ENCODE data around the gene HIGD1B. TPM values are rescaled to one million over a fixed set of nuclear protein-coding genes. Genes with fewer than 3 reads are reported as not detected.

HIGD1B gene
- total and polyA plus RNA-seq, 10 of the 15 experiments (the other 5 are each of a cell fraction or from before 2014, with no cell fraction given), result 1.0 TPM; not detected in 9

GRCh38 chr17:44846206-44846605, 1.5 kb upstream of the HIGD1B start:
- in situ Hi-C loops (cut with MboI), result no loop called here
- POLR2A ChIA-PET, result no interaction called here
- TF ChIP-seq SKIL (IDR thresholded peaks at IDR 0.05; ENCODE audit: low read depth, poor library complexity, severe bottlenecking) (no peak), JUND (IDR thresholded peaks at IDR 0.05; ENCODE audit: low read depth, low read length) (no peak), EED (IDR thresholded peaks at IDR 0.05; ENCODE audit: low read depth) (no peak), CREM (IDR thresholded peaks at IDR 0.05; ENCODE audit: low read depth) (no peak), POLR2AphosphoS5 (IDR thresholded peaks at IDR 0.05; ENCODE audit: low read length) (no peak), ZBTB4 (CRISPR knock-in tag; IDR thresholded peaks at IDR 0.05) (no peak), RAD51 (IDR thresholded peaks at IDR 0.05) (no peak), IRF3 (IDR thresholded peaks at IDR 0.05) (no peak), TARDBP (IDR thresholded peaks at IDR 0.05; ENCODE audit: borderline replicate concordance) (no peak), CEBPZ (IDR thresholded peaks at IDR 0.05; ENCODE audit: low read depth, low read length) (no peak), E4F1 (IDR thresholded peaks at IDR 0.05; ENCODE audit: borderline replicate concordance, partially characterized antibody) (no peak)

More at GRCh38 chr17:44846206-44846605, 1.5 kb upstream of the HIGD1B start:
- no peak overlapping the region for H2AFZ ChIP-seq (ENCODE audit: control insufficient read depth, low read depth, low read length)
- no peak overlapping the region for H3K27ac ChIP-seq (ENCODE audit: control insufficient read depth, insufficient read depth)
- no peak overlapping the region for H3K4me2 ChIP-seq (ENCODE audit: control insufficient read depth, insufficient read depth)
- H3K4me3 ChIP-seq, result no peak overlapping the region
- no peak overlapping the region for H3K9ac ChIP-seq (ENCODE audit: control insufficient read depth, insufficient read depth, low read length)
- BruUV-seq (replicated peaks), result no TSS peak
- SMC1A ChIA-PET (ENCODE audit: uncharacterized antibody, unreplicated experiment), result no interaction called here
- DNase-seq (ENCODE audit: low read depth, low spot score), result no peak
- H3K79me2 ChIP-seq (ENCODE audit: control insufficient read depth, insufficient read depth, low read length), result no peaks in the 10 kb centered on the region
- H4K20me1 ChIP-seq (ENCODE audit: control insufficient read depth, insufficient read depth), result no peaks in the 10 kb centered on the region
- no peak for FAIRE-seq
- ATAC-seq, result no peak
- H3K36me3 ChIP-seq (ENCODE audit: control insufficient read depth in 2 of 2, insufficient read depth in 2 of 2, low read length in 1 of 2), result peaks cover 0 to 8% of the 10 kb centered on the region in 2 experiments; a peak in 3 of 4 replicates
- intact Hi-C loops (cut with micrococcal nuclease; ENCODE audit: unreplicated experiment), result no loop called here
- 74% methylated on average over 8 of the region's 8 CpGs for WGBS (ENCODE audit: insufficient coverage, insufficient replicate concordance, low lambda C conversion rate, missing lambda C conversion rate)
- CTCF ChIA-PET, result interaction anchor here (0.6 to 0.9 kb wide), 2 partner anchors 18 to 20 kb away, joined by 4 read pairs; no protein-coding TSS in a partner anchor
- no peaks in the 10 kb centered on the region for H3K4me1 ChIP-seq (ENCODE audit: control insufficient read depth, insufficient read depth, low read length)
- no peaks in the 10 kb centered on the region for H3K27me3 ChIP-seq (replicated peaks in 1 of 2; ENCODE audit: control insufficient read depth in 2 of 2, insufficient read depth in 2 of 2, low read length in 1 of 2)
- H3K9me3 ChIP-seq (replicated peaks; ENCODE audit: control insufficient read depth, insufficient read depth, low read length), result no peaks in the 10 kb centered on the region
- RAD21 ChIA-PET (ENCODE audit: unreplicated experiment), result no interaction called here

Measured in GM12878 (cell line).